ENCODE data around the gene GLA.
A peak's percentile ranks its signal among the peaks of the same experiment; 100 is the strongest.

GLA gene

DNA sequence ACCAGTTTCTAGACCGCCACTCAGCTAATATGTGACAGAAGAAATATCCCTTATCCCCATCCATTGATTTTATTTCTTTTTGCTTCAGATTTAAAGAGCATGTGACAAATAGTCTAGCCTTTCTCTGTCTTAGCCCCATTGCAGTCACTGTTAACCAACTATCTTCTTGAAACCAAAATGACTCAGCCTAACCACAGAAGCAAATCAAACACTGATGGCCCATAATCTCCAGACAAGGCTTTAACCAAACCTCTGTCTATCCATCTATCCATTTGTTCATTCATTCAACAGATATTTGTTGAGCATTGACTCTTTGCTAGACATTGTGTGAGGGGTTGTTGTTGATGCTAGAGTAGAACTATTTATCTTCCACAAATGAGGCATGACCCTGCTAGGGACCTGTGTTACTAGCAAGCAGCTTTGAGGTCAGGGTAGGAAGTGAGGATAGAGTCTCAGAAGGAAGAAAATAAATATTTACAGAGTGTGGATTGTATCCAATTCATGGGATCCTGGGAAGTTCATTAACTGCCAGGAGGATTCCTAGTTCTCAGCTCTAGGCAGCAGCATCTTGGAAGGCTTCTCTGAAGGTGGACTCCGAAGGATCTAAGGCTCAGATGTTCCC is 22.8 kb upstream of the GLA start:
- H3K4me3 ChIP-seq (ENCODE audit: low read depth, low read length): no peak overlapping the region
- TF ChIP-seq, protein P1, sequence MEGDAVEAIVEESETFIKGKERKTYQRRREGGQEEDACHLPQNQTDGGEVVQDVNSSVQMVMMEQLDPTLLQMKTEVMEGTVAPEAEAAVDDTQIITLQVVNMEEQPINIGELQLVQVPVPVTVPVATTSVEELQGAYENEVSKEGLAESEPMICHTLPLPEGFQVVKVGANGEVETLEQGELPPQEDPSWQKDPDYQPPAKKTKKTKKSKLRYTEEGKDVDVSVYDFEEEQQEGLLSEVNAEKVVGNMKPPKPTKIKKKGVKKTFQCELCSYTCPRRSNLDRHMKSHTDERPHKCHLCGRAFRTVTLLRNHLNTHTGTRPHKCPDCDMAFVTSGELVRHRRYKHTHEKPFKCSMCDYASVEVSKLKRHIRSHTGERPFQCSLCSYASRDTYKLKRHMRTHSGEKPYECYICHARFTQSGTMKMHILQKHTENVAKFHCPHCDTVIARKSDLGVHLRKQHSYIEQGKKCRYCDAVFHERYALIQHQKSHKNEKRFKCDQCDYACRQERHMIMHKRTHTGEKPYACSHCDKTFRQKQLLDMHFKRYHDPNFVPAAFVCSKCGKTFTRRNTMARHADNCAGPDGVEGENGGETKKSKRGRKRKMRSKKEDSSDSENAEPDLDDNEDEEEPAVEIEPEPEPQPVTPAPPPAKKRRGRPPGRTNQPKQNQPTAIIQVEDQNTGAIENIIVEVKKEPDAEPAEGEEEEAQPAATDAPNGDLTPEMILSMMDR (IDR thresholded peaks at IDR 0.05; ENCODE audit: low read depth, low read length, missing control alignments): no peak
- DNase-seq (ENCODE audit: low read depth): no peak

- TF ChIP-seq, protein P1 (IDR thresholded peaks at IDR 0.05; ENCODE audit: low read depth, low read length, missing control alignments): no peak
- DNase-seq (ENCODE audit: low read depth): no peak
- H3K4me3 ChIP-seq (ENCODE audit: low read depth, low read length): no peak overlapping the region
Observed at GRCh38 chrX:101429934-101430333, 22.2 kb upstream of the GLA start.

DNA sequence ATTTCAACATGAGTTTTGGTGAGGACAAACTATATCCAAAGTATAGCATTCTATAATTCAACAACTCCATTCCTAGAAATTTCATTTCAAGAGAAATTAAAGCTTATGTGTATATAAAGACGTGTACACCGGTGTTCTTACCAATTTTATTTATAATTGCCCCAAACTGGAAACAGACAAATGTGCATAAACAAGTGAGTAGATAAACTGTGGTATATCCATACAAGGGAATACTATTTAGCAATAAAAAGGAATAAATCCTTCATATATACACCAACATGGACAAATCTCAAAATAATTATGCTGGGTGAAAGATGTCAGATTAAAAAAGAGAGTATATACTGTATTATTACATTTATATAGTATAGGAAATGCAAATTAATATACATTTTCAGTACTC is 20.2 kb upstream of the GLA start:
- no peak overlapping the region for H3K4me3 ChIP-seq (ENCODE audit: low read depth, low read length)
- TF ChIP-seq, protein P1 (IDR thresholded peaks at IDR 0.05; ENCODE audit: low read depth, low read length, missing control alignments): no peak
- no peak for DNase-seq (ENCODE audit: low read depth)

DNA sequence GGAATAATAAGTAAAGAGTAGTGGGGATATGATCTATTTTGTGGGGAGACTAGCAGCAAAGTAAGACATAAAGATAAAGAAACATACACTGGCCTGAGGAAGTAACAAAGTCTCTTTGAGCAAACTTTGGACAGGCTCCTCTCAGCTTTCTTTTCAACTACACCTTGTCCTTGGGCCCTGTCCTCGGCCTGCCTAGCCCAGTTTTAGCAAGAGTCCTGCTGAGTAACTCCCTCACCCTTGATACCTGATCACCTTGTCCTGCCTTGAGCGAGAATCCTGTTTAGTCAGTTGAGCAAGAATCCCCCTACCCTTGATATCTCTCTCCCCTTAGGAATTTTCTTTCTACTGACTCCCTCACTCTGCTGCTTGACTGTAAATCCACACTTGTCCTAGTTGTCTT is 11.8 kb upstream of the GLA start:
- TF ChIP-seq, protein P1 (IDR thresholded peaks at IDR 0.05; ENCODE audit: low read depth, low read length, missing control alignments): no peak
- DNase-seq (ENCODE audit: low read depth): no peak
- no peak overlapping the region for H3K4me3 ChIP-seq (ENCODE audit: low read depth, low read length)

DNA sequence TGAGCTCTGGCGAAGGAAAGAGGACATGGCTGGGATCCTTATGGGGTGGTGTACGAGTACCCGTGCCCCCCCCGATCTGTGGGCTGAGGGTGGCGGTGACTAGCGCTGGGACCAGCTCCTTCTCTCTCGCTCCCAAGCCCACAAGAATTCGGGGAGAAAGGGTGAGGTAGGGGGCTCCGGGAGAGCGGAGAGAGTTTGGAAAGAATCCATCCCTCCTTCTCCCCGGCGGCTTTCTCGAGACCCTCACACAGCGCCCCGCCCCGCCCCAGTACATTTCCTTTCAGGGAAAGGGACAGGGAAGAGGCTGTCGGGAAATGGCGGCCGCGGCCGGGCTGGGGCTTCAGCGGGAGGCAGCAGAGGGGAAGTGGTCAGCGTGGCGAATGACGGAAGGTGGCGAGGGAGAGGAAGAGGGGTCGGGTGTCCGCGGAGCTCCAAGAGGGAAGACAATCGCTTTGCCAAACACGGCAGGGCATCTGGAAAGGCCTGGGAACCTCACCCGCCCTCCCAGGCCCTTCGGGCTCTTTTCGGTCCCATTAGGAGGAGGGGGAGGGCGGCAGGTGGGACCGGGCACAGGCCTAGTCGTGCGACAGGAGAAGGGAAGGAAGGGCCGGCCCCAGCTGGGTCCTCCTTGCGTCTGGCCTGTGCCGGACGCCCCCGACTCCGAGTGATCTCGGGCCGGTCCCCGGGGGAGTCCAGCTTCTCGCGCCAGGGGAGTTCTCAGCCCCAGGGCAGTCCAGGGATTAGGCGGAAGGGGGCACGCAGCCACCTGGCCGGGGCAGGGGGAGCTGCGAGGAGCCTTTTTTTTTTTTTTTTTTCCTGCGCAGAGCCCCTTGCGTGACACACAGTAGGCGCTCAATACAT is 10.5 kb upstream of the GLA start:
- H3K4me3 ChIP-seq (ENCODE audit: low read depth, low read length): peak overlapping the region; percentile 47
- TF ChIP-seq, protein P1 (IDR thresholded peaks at IDR 0.05; ENCODE audit: low read depth, low read length, missing control alignments): no peak
- DNase-seq (ENCODE audit: low read depth): no peak

- TF ChIP-seq, protein P1 (IDR thresholded peaks at IDR 0.05; ENCODE audit: low read depth, low read length, missing control alignments): no peak
- no peak for DNase-seq (ENCODE audit: low read depth)
- no peak overlapping the region for H3K4me3 ChIP-seq (ENCODE audit: low read depth, low read length)
Observed at GRCh38 chrX:101417190-101417589, 9.5 kb upstream of the GLA start.
